GM18507 (cell line): ENCODE results near the gene MTSS2.

Source experiments
- DNase-seq: peaks from one replicate; pipeline ENCODE4 v3.0.0; 2011; ENCODE audit warnings: low read depth; ENCODE audit not compliant: insufficient read length; ENCODE audit errors: extremely low spot score
- FAIRE-seq: peaks from 2 replicates; lab custom pipeline; 2011; peaks lifted over from hg19 to GRCh38; lab: Jason Lieb, UNC

The MTSS2 gene

GRCh38 chr16:70715860-70716357 lies 30.1 kb upstream of the MTSS2 start:
- FAIRE-seq (no peak), DNase-seq (no peak)

- DNase-seq (no peak), FAIRE-seq (no peak)
These were observed 29.4 kb upstream of the MTSS2 start for GRCh38 chr16:70715055-70715858.

- FAIRE-seq (no peak), DNase-seq (no peak)
These were observed 28.8 kb upstream of the MTSS2 start for GRCh38 chr16:70714581-70715054.

DNA sequence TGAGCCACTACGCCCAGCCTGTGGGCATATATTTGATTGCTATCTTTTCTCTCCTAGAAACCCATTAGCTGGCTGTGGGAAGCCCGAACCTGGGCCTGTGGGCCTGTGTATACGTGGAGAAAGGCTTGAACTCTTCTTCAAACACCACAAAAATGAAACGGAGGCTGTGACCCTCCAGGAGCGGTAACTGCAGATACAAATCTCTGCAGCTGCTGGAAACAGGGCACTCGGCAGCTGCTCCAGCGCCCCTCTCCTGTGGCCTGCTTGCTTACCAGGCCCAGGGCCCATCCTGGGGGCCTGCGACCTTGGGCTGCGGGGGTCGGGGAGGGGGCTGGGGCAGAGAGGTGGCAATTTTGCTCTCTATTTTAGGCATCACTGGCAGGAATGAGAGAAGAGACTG lies 28.0 kb upstream of the MTSS2 start:
- FAIRE-seq (no peak), DNase-seq (no peak)

- DNase-seq, result no peak
- FAIRE-seq, result no peak
These were observed 27.5 kb upstream of the MTSS2 start for GRCh38 chr16:70713342-70713741.

- no peak for FAIRE-seq
- no peak for DNase-seq
These were observed 27.1 kb upstream of the MTSS2 start for GRCh38 chr16:70712942-70713341.

DNA sequence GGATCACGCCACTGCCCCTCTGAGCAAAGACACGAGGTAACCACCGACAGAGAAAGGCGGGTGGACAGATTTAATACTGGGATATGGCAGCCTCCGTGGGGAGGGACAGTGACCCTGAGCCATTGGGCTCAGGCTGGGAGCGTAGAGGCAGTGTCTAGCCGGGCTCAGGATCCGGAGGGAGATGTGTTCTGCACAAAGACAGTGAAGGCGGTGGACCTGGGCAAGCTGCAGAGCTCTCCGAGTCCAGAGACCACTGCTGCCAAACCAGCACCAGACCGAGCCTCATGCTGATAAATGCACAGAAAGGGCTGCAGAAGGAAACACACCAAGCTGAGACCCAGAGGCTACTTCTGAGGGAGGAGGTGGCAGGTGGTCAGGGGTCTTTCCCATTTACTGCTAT lies 26.5 kb upstream of the MTSS2 start:
- FAIRE-seq (no peak), DNase-seq (no peak)

GRCh38 chr16:70711211-70712031 lies 25.6 kb upstream of the MTSS2 start:
- no peak for FAIRE-seq

GRCh38 chr16:70710422-70711210 lies 24.8 kb upstream of the MTSS2 start:
- FAIRE-seq (no peak), DNase-seq (no peak)

More at GRCh38 chr16:70711211-70712031, 25.6 kb upstream of the MTSS2 start:
- no peak for DNase-seq

- DNase-seq, result no peak
- FAIRE-seq, result no peak
These were observed 24.1 kb upstream of the MTSS2 start for GRCh38 chr16:70709942-70710341.

DNA sequence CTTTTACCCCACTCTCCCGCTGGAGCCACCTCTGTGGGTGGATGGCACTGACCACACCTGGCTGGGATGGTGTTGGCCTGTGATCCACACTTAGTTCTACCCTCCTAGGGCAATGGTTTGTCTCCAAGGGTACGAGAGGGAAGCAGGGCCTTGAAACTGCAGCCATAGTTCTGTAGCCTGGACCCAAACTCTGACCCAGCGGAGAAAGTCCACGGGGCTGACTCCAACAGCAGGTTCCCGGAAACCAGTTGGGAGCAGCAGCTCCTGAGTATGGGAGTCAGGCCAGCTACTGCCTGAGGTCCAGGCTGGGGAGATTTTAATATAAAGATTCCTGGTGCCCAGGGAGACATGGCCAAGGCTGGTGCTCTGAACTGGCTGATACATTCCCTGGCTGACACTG lies 23.6 kb upstream of the MTSS2 start:
- DNase-seq, result no peak
- FAIRE-seq, result no peak

- DNase-seq (no peak), FAIRE-seq (no peak)
These were observed 22.8 kb upstream of the MTSS2 start for GRCh38 chr16:70708366-70709246.

GRCh38 chr16:70706948-70707465 lies 21.2 kb upstream of the MTSS2 start:
- no peak for DNase-seq
- no peak for FAIRE-seq

DNA sequence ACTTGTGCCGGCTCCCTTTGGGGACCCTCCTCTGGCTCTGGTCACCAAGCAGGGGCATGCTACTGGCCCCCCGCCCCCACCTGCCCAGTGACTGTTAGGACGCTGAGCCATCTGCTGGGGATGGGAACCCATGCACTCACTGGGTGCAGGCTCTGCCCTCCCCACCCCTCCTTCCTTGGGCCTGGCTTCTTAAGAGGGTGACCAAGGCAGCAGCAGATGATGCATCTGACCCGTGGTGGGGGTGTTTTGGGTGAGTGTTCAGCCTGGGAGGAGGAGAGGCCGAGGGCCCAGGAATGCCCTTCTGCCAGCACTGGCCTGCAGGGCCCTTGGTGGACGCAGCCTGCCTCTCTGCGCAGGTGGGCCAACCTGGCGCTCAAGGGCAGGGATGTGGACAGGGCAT lies 19.2 kb upstream of the MTSS2 start:
- FAIRE-seq, result no peak
- DNase-seq, result no peak

GRCh38 chr16:70704586-70704985 lies 18.7 kb upstream of the MTSS2 start:
- FAIRE-seq, result no peak
- no peak for DNase-seq

DNA sequence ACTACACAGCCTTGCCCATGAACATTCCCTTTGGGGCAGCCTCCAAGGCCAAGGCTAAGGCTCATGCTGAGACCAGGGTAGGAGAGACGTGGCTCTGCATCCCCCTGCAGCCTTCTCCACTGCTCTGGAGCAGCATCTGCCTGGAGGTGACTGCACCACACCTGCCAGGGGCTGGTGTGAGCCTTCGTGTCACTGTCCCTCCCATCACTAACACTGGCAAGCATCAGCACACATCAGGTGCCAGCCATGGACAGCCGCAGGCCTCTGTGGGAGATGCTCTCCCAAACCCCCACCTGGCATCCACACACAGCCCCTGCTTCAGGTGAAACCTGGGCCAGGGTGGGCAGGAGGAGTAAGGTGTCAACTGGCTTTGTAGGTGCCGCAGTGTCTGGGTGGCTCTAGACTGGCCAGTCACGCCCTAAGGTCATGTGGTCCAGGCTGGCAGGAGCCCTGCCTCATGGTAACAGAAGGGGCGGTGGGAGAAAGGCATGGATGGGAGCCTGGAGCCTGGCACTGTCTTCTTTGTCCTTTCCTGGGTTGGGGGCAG lies 18.1 kb upstream of the MTSS2 start:
- no peak for DNase-seq
- no peak for FAIRE-seq

DNA sequence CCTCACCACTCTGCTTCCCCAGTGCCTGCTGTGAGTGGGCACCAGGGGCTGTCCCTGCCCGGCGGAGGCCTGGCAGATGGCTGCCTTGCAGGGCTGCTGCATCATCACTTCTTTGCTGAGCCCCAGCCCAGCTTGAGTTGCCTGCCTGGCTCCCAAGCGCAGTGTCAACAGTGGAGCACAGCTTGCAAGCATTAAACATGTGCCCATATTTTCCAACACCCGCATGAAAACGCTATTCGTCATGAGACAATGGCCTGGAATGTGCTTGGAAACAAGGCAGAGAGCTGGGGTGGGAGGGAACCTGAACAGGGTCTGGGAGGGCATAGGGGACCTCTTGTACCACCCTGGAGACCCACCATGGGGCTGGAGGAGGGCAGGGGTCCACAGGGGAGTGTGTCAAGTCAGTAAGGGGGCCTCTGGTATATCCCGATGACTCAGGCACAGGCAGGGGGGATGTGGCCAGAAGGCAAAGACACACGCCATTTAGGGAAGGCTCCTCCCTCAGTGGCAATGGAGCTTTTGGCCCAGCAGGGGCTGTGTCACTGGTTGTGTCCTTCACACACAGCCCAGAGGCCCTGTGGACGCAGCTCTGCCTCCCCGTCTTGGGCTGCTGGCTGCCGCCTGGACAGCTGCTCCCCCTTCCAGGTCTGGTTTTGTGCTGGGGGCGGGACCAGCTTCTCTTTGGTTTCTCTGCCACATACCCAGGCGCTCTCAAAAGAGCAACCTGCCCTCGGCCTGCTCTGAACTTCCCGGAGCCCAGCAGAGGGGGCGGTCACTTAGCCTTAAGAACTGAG lies 17.4 kb upstream of the MTSS2 start:
- DNase-seq, result no peak
- FAIRE-seq, result no peak

- FAIRE-seq (no peak), DNase-seq (no peak)
These were observed 16.8 kb upstream of the MTSS2 start for GRCh38 chr16:70702624-70703023.
